Measurements from ENCODE around the gene UBE2J2.

The UBE2J2 gene

DNA sequence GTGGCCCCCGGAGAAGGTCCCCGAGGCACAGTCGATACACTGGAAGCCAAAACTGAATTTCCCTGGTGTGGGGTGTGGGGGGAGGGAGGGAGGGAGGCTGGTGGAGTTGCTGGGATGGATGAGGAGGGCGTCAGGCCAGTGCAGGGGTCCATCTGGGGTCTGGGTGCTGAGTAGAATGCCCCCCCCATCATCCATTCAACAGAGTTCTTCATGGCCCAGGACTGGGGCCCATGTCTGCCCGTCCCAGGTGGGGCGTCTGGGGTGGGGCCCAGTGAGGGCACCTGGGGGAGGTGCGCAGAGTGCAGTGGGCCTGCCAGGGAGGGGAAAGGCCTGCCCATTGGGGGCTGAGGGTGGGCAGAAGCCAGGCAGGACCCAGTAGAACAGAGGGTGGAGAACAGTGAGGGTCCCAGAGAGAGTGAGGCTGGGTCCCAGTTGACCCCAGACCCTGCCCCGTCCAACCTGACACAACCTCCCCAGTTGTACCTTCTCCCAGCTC lies 69.2 kb downstream of the UBE2J2 start:
- DNase-seq (ENCODE audit: low read depth): no peak
- TF ChIP-seq, protein P1, sequence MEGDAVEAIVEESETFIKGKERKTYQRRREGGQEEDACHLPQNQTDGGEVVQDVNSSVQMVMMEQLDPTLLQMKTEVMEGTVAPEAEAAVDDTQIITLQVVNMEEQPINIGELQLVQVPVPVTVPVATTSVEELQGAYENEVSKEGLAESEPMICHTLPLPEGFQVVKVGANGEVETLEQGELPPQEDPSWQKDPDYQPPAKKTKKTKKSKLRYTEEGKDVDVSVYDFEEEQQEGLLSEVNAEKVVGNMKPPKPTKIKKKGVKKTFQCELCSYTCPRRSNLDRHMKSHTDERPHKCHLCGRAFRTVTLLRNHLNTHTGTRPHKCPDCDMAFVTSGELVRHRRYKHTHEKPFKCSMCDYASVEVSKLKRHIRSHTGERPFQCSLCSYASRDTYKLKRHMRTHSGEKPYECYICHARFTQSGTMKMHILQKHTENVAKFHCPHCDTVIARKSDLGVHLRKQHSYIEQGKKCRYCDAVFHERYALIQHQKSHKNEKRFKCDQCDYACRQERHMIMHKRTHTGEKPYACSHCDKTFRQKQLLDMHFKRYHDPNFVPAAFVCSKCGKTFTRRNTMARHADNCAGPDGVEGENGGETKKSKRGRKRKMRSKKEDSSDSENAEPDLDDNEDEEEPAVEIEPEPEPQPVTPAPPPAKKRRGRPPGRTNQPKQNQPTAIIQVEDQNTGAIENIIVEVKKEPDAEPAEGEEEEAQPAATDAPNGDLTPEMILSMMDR (IDR thresholded peaks at IDR 0.05; ENCODE audit: low read depth, low read length, missing control alignments): no peak
- H3K4me3 ChIP-seq (ENCODE audit: low read depth, low read length): no peak overlapping the region
- in situ Hi-C loops (cut with HindIII; ENCODE audit: low sequenced_read_pairs): no loop called here

Data from astrocyte of the cerebellum (primary cell).